ENCODE data around the gene SH3YL1.
A peak's percentile ranks its signal among the peaks of the same experiment; 100 is the strongest.

SH3YL1 gene

DNA sequence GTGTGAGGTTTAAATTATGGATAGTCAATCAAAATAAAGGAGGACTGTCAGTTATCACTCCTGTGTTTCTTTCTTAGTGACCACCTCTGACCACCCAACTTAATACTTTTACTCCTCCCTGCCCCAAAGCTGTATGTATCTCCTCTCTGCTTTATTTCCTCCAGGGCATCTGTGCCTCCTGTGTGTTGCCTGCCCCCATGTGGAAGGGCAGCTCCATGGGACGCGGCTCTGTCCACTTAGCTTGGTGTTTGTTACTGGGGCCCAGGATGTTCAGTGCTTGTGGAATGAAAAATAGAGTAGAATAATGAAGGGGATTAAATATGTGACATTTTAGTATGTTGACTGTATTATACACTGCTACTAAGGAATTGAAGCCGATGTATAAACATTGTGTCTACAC, 10.7 kb upstream of the SH3YL1 start:
- no peak overlapping the region for H3K4me3 ChIP-seq (ENCODE audit: low read length)
- no peak for TF ChIP-seq ZNF274 (IDR thresholded peaks at IDR 0.05; ENCODE audit: low read depth, low read length)

DNA sequence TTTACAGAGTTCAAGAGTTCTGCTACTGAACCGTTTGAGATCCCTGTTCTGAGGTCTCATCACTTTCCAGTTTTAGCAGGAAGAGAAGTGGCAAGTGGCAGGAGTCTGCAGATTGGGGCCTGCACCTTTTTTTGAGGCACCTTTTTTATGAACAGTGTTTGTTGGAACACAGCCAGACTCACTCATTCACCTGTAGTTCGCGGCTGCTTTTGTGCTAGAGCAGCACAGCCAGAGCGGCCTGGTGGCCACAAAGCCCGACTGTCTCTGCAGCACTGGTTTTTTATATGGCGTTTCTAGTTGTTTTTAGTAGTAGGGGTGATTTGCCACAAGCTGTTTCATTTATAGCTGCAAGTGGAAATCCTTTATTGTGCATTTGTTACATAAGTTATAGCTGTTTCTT, 9.5 kb upstream of the SH3YL1 start:
- no peak for TF ChIP-seq ZNF274 (IDR thresholded peaks at IDR 0.05; ENCODE audit: low read depth, low read length)
- H3K4me3 ChIP-seq (ENCODE audit: low read length) = no peak overlapping the region

DNA sequence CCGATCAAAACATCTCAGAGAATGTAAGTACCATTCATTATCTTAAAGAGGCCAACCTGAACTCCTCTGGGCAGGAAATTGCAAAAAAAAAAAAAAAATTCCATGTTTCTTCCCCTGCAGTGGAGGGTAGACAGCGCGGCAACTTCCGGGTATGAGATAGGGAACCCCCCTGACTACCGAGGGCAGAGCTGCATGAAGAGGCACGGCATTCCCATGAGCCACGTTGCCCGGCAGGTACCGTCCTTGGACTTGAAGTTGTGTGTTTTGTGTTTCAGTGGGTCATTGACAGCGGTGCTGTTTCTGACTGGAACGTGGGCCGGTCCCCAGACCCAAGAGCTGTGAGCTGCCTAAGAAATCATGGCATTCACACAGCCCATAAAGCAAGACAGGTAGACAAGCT, 8.1 kb upstream of the SH3YL1 start:
- no peak for TF ChIP-seq ZNF274 (IDR thresholded peaks at IDR 0.05; ENCODE audit: low read depth, low read length)
- H3K4me3 ChIP-seq (ENCODE audit: low read length) = no peak overlapping the region

DNA sequence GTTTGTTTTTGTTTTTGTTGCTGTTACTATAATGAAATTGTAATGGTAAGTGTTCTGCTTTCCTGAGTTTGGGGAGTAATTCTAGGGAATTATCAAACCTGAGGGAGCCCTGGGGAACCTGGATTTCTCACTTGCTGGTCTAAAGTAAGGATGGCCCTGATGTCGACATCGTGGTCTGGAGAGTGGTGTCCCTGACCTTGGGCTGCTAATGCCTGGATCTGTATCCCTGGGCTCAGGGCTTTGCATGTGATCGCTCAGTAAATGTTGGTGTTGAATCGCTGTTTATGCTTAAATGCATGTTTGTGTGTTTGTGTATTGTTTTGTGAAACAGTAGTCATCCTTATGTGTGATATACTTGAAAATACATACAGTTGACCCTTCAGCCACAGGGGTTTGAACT, 7.0 kb upstream of the SH3YL1 start:
- H3K4me3 ChIP-seq (ENCODE audit: low read length) = no peak overlapping the region
- no peak for TF ChIP-seq ZNF274 (IDR thresholded peaks at IDR 0.05; ENCODE audit: low read depth, low read length)

DNA sequence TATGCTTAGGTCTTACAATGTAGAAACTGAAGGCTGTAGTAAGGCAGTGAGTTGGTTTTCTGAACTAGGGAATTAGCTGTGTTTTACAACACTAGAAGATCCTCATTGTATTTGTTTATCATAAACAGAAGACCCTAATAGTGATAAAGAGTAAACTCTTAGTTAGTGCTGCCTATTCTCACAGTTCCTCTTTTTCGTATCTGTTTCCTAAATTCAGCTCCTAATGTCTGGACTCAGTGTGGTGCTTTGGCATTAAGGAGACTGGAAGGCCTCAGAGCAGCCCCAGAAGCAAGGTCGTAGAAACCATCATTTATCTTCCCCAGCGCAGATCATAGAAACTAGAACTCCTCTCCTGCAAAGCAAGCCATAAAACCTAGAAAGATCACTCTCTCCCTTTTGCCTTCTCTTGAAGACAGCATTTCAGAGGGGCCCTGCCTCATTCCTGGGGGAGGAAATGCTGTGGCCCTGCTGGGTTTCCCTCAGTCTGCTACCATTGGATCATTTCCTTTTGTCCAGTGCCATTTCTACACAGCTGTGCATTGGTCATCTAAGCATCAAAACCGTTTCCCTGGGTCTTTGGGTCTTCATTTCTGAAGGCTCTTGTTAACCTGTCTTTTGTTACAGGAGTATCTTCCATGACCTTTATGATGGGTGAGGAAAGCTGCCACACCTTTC, 5.7 kb upstream of the SH3YL1 start:
- TF ChIP-seq ZNF274 (IDR thresholded peaks at IDR 0.05; ENCODE audit: low read depth, low read length) = no peak
- no peak overlapping the region for H3K4me3 ChIP-seq (ENCODE audit: low read length)

DNA sequence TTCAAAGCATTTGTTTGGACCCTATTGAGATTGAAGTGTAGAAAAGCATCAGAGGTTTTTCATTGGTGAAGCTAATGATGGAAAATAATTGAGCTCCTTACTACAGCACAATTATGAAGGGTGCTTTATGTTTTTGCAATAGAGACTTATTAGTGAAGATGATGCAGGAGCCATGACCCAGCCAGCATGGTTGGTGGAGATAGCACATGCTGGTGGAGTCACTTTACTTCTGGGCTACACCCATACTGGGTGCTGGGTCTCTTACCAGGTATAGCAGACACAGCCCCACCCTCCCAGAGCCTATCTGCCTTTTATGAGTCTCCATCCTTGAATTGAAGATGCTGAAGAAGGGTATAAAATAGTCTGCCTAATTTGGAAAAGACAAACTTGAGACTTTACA, 4.5 kb upstream of the SH3YL1 start:
- TF ChIP-seq ZNF274 (IDR thresholded peaks at IDR 0.05; ENCODE audit: low read depth, low read length) = no peak
- H3K4me3 ChIP-seq (ENCODE audit: low read length) = no peak overlapping the region

DNA sequence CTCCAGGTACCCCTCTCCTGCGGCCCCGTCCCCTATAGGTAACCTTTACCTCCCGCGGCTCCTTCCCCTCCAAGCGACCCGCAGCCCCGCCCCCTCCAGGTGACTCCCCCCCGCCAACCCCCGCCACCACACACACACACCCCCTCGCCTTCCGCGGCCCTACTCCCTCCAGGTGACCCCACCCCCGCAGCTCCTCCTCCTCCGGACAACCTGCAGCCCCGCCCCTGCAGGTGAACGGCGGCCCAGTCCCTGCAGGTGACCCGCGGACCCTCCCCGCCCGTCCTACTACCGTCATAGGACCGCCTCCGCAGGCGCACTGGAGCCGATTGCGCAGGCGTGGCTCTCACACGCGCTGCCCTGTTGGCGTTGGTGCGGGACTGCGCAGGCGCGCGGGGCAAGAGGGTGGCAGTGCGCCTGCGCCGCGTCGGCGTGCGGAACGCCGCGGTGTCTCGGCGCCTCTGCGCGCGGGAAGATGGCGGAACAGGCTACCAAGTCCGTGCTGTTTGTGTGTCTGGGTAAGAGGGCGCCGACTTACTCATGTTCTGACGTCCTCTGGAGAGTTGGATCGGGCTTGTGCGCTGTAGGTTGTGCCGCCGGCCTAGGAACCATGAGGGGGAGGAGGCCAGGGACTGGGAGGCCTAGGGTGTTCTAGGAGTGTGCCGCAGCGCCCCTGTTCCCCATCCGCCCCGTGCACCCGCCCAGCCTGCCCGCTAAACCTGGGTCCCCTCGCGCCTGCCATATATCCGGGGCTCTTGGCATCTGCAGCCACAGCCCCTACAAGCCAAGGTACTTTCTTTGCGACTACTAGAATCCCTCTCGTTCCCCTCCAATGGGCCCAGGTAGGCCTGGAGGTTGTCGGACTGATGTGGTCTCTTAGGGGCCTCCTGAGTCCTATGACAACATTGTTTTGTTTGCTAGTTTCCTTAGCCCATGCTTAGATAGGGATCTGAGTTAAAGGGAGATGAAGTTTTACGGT, 949 bp upstream of the SH3YL1 start, which contains the start of gene ACP1:
ACP1 (plus strand) TSS at position 455 of the 976 bp plus-strand sequence; CDS start at position 473, 18 bp downstream.
- peak within 1 kb of the TSS; percentile 98 for H3K4me3 ChIP-seq (ENCODE audit: low read length)
- no peak for TF ChIP-seq ZNF274 (IDR thresholded peaks at IDR 0.05; ENCODE audit: low read depth, low read length)

DNA sequence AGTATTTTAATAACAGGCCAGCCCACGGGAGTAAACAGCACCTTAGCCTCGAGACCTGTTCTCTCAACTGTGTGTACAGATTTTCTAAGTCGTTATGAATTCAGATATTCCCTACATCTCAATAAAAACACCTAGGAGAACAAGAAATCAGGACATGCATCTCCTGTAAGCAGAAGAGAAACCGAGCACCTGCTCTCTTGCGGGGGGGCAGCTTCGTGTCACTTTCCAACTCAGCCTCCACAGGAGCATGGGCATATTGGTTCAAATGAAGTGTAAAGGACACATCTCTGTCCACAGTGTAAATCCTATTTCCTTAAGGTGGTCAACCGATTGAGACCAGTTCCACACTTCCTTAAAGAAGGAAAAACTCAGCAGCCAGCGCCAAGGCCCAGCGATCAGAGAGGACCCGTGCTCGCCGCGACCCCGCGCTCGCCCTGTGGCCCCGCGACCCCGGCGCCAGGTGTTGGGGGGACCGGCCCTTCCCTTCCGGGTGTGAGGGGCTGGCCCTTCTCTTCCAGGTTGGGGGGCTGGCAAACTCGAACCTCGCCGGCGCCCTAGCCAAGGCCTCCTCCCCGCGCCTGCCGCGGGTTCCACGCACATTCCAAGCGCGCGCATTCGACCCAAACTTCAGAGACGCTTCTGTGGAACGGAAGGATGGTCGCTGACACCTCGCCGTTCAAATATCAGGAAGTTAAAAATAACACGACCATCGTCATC, 652 bp downstream of the SH3YL1 start:
- peak overlapping the region; percentile 98; the same call in 1 of the 2 replicates for H3K4me3 ChIP-seq (ENCODE audit: low read length)

DNA sequence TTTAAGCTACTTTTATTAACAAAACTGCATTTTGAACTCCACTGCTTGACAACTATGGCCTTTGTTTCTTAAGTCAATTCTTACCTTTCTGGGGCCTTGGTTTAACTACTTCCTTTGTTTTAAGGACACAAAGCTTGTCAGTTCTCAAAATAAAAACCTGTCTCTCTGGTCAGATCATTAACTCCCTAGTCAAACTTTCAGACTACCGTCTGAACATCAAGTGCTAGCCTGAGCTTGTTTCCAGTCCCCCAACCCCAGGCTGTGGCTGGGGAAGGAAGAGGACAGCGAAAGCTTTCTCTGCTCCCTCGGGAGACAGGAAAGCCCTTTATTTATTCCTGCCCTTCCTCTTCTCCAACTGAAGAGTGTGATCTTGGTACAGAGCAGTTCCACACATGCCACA, 1.7 kb downstream of the SH3YL1 start:
- H3K4me3 ChIP-seq (ENCODE audit: low read length) = no peak overlapping the region
- no peak for TF ChIP-seq ZNF274 (IDR thresholded peaks at IDR 0.05; ENCODE audit: low read depth, low read length)

More for the DNA sequence above, 652 bp downstream of the SH3YL1 start:
- no peak for TF ChIP-seq ZNF274 (IDR thresholded peaks at IDR 0.05; ENCODE audit: low read depth, low read length)

DNA sequence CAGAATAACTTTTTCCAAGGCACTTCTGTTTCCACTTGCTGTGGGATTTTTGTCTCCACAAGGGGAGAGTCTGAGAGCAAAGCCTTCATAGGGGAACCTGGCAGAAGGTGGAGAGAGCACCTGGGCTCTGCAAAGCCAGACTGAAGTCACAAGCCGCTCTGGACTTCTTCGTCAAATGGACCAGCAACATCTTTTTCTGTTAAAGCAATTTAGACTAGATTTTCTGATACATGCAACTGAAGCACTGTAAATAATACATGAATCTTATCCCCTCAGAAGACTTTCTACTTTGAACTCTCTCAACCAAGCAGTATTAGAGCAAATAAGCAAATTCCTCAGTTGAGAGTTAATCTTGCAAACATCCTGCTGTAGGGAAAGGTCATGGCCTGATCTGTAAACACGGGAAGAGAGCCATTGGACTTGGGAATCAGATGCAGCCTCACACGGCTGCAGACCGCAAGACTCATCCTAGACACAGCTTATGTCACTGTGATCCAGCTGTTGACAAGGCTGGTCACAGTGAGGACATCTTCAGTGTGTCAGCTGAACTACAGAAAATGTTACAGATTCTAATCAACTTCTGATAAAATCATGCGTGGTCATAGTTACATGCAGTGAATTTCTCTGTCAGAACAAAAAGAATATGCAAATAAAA, 3.2 kb downstream of the SH3YL1 start:
- TF ChIP-seq ZNF274 (IDR thresholded peaks at IDR 0.05; ENCODE audit: low read depth, low read length) = no peak
- no peak overlapping the region for H3K4me3 ChIP-seq (ENCODE audit: low read length)

DNA sequence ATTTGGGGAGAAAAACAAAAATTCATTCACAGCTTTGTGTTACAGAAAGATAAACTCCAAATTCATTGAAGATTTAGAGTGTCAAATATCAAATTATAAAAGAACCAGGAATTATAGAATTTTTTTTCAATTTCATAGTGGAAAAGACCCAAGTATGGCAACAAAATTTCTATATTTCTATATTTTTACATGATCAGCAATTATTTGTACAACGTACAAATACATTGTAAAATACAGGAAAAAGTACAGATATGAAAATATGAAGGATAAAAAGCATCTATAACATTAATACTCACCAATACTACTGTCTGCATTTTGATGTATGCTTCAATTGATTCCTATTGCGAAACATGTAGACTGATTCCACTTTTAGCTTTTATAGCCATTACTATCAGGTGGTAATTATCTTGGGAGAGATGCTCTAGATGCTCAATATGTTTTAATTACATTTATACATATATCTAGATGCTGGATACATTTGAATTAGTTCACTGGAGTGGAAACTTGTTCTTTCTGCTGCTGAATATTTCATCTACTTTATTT, 4.0 kb downstream of the SH3YL1 start:
- TF ChIP-seq ZNF274 (IDR thresholded peaks at IDR 0.05; ENCODE audit: low read depth, low read length) = no peak
- no peak overlapping the region for H3K4me3 ChIP-seq (ENCODE audit: low read length)

DNA sequence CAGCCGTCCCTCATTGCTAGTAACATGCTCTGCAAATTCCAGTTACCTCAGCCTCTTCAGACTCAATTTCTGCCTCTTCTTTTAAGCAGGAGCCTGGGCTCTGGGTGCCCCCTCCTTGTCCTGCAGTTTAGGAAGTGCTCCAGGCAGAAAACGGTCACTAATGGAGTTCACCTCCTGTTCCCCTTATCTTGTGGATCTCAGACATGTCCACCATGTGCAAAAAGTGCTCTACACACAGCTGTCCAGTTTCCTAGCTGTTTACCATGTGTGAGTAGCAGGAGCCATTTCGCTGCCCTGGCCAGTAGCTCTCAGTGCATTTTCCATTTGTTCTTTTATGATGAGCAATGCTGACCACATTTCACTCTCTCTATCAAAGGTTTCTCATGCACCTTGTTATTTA, 4.9 kb downstream of the SH3YL1 start:
- TF ChIP-seq ZNF274 (IDR thresholded peaks at IDR 0.05; ENCODE audit: low read depth, low read length) = no peak
- no peak overlapping the region for H3K4me3 ChIP-seq (ENCODE audit: low read length)

DNA sequence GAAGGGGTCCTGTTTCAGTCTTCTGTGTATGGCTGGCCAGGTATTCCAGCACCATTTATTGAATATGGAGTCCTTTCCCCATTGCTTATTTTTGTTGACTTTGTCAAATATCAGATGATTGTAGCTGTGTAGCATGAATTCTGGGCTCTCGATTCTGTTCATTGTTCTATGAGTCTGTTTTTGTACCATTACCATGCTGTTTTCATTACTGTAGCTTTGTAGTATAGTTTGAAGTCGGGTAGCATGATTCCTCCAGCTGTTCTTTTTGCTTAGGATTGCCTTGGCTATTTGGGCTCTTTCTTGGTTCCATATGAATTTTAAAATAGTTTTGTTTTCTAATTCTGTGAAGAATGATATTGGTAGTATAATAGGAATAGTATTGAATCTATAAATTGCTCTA, 6.0 kb downstream of the SH3YL1 start:
- no peak for TF ChIP-seq ZNF274 (IDR thresholded peaks at IDR 0.05; ENCODE audit: low read depth, low read length)
- H3K4me3 ChIP-seq (ENCODE audit: low read length) = no peak overlapping the region

DNA sequence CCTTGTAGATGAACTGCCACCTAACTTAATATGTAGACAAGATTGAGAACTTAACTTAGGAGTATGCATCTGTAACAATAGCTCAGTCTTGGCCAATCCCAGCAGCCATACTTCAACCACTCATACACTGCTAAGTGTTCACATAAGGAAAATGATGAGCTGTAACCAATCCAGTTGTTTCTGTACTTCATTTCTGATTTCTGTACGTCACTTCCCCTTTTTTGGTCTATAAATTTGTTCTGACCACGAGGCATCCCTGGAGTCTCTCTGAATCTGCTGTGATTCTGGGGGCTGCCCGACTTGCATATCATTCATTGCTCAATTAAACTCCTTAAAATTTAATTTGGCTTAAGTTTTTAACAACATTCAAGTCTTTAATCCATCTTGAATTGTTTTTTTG, 6.4 kb downstream of the SH3YL1 start:
- H3K4me3 ChIP-seq (ENCODE audit: low read length) = no peak overlapping the region
- no peak for TF ChIP-seq ZNF274 (IDR thresholded peaks at IDR 0.05; ENCODE audit: low read depth, low read length)

Measured in GM08714 (cell line).